Right lobe of liver (tissue), 4 donors: ENCODE data around the gene FADS3.

ENCODE experiments used
- CTCF ChIP-seq, 4 donors: fragments of 200-600 bp in 3 of 4; fragments of 450-650 bp in 1 of 4; IDR thresholded peaks; one replicate each; pipeline versions ENCODE4 v1.5.1 to v1.8.0; 2016 to 2022; ENCODE audit warnings: antibody characterized with exemption in 4 of 4, mild to moderate bottlenecking in 2 of 4
- POLR2A ChIP-seq: fragments of 450-650 bp; IDR thresholded peaks from one replicate; pipeline ENCODE4 v1.6.1; 2017; ENCODE audit warnings: antibody characterized with exemption, mild to moderate bottlenecking
- donor health status: DM: no; HTN: no; CAD: no.
- donor health status: DM: no; HTN: no; CAD: no.
- donor health status: DM: no; HTN: yes; CAD: no.

DNA sequence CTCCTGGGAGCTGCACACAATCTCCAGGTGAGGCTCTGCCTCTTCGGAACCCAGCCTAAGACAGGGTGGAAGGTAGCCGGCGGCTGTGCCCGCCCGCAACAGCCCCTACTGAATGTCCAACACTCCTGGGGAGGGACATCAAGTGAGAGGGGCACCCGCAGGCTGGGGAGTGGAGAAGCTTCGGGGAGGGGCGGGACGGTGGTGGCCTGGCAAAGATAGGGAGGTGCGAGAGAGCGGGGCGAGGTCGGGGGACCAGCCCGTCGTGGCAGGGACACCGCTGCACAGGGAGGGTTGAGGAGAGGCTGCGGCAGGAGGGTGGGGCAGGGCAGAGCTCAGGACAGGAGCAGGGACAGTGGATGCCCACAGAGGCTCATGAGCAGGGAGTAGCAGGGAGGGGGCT, 8.9 kb upstream of the FADS3 start:
- TF ChIP-seq CTCF (IDR thresholded peaks at IDR 0.05) (no peak), POLR2A (no peak)
